Mesenteric fat pad (tissue), 1 donor: ENCODE data around the gene RCBTB1. TPM values are rescaled to one million over a fixed set of nuclear protein-coding genes. Genes with fewer than 3 reads are reported as not detected.
A peak's percentile ranks its signal among the peaks of the same experiment; 100 is the strongest.
"Not testable (repeated sequence)": the region's sequence is repeated elsewhere in the genome, so short reads cannot be mapped to it uniquely, and the experiment has no call there.

Experiments
- DNase-seq: peaks from one replicate; pipeline ENCODE4 v3.0.0-alpha.2; 2020; ENCODE audit warnings: low spot score
- total RNA-seq: library from RNA; stranded (reverse); fragmentation: NEBNext Ultra II Directional; extraction: Animal tissue kit (Norgen Biotek cat#: 25700); gene quantifications from one replicate; pipeline ENCODE4 v1.2.1, GENCODE V29; 2021
- donor health status: DM: yes; HTN: yes; CAD: no.

The RCBTB1 gene
- total RNA-seq, 1 donor from 2014 or later, result 15.6 TPM

DNA sequence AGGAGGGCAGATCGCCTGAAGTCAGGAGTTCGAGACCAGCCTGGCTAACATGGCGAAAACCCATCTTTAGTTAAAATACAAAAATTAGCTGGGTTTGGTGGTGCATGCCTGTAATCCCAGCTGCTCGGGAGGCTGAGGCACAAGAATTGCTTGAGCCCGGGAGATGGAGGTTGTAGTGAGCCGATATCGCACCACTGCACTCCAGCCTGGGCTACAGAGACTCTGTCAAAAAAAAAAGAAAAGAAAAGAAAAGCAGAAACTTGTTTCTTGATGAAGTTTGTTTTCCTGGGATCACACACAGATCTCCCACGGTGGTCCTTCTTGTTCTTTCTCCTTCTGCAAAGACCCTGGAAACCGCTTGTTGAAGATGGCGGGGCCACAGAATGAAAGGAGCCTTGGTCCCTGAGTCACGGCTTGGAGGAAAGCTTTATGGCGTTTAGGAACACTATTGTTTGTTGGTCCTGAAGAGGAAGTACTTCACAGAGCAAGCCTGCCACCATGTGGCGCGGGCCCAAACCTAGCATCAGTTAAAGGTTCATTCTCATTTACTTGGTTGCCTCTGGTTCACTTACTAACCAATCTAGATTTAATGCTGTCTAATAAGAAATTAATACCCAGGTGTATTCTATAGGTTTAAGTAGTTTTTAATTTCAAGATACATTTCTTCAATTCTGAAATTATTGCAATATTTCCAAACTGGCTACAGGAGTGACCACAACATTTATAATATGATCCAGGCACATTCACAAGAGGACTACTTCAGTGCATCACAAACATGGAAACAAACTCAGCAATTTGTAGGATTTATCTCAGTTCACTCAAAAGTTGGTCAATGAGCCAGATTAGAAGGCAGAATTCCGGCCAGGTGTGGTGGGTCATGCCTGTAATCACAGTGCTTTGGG, 21.6 kb upstream of the RCBTB1 start:
- DNase-seq, result peak; percentile 93

DNA sequence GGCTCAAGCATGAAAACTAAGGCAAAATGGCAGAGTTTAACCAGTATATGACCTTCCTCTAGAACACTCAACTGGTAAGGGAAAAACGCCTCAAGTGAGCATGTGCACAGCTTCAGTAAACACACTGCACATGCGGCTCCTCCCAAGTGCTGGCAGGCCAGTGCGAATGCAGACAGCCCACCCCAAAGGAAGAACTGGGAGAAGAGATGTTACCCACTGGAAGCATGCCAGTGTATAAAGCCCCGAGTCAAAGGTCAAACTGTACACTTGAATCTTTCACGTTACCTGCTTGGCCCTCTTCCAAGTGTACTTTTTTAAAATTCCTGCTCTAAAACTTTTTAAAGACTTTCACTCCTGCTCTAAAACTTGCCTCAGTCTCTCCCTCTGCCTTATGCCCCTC, 19.2 kb upstream of the RCBTB1 start:
- no peak for DNase-seq

DNA sequence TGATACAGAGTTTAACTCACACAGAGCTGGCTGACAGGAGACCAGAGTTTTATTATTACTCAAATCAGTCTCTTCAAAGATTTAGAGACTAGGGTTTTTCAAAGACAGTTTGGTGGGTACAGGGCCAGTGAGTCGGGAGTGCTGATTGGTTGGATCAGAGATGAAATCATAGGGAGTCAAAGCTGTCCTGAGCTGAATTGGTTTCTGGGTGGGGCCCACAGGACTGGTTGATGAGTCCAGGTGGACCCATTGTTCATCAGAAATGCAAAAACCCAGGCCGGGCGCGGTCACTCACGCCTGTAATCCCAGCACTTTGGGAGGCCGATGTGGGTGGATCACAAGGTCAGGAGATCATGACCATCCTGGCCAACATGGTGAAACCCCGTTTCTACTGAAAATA, 17.3 kb upstream of the RCBTB1 start:
- DNase-seq, result not testable (repeated sequence)

DNA sequence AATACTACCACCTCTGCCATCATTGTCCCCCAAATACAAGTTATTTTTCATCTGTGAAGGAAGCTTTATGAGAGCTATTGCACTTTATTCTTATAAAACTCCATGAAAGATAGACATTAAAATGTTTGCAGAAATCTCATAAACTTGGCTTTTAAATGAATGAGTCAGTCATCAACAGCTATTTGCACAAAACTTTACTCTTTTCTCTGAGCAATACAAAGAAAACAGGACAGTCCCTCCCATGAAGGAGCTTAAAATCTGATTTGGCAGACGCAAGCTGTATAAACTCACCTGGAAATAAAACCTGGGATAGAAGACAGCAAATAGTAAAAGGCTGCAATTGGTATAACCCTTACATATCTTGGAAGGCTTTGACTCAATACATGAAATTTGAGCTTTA, 16.6 kb upstream of the RCBTB1 start:
- no peak for DNase-seq

DNA sequence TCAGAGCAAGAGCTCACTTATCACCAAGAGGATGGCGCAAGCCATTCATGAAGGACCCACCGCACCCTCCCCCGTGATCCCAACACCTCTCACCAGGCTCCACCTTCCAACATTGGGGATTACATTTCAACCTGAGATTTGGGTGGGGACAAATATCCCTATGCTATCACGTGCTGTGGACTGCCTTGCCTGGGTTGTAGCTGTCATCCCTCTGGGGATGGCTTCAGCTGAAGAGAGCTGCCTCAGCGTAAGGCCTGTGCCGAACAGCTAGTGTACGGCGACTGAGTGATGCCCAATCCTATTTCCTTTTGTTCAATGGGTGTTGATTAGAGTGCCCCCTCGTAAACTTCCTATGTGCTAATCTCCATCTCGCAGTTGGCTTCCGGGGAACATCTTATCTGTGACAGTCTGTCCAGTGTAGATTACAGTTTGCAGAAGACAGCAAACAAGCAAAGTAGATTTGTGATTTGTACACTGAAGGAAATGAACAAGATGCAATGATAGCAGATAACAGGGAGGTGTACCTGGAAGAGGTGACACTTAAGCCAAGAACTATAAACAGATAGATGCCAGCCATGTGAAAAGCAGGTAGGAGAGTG, 11.8 kb upstream of the RCBTB1 start:
- no peak for DNase-seq

DNA sequence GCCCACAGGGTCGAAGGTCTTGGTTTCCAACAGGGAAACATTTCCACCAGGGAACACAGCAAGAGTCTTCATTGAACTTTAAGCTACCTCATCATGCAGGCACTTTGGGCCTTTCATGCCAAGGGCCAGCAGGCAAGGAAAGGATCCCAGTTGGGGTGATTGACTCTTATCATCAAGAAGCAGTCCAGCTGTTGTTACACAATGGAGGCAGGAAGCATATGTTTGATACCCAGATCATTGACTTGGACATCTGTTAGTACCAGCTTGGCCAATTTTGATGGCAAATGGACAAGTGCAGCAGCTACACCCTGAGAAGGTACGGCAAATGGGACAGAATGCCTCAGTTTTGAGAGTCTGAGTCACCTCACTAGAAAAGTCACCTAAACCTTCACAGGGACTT, 10.9 kb upstream of the RCBTB1 start:
- no peak for DNase-seq

DNA sequence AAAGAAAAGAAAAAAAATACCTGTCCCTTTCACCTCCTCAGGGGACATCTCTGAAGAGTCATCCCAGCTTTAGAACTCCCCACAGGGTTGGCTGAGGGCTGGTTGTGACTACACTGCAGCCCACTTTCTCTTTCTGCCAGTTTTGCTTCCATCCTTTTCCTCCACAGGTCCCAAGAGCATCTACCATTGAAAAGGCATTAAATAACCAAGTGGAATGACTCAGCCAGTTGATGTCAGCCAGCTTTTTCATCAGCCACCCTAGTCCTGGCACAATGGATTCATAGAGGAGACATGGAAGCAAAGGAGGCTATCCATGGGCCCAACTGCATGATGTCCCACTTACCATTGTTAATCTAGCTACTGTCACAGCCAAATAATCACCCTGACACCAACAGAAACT, 9.2 kb upstream of the RCBTB1 start:
- DNase-seq, result no peak

DNA sequence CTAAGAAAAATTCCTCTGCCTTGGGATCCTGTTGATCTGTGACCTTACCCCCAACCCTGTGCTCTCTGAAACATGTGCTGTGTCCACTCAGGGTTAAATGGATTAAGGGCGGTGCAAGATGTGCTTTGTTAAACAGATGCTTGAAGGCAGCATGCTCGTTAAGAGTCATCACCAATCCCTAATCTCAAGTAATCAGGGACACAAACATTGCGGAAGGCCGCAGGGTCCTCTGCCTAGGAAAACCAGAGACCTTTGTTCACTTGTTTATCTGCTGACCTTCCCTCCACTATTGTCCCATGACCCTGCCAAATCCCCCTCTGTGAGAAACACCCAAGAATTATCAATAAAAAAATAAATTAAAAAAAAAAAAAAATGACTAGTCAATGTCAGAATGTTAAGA, 8.5 kb upstream of the RCBTB1 start:
- DNase-seq, result not testable (repeated sequence)

DNA sequence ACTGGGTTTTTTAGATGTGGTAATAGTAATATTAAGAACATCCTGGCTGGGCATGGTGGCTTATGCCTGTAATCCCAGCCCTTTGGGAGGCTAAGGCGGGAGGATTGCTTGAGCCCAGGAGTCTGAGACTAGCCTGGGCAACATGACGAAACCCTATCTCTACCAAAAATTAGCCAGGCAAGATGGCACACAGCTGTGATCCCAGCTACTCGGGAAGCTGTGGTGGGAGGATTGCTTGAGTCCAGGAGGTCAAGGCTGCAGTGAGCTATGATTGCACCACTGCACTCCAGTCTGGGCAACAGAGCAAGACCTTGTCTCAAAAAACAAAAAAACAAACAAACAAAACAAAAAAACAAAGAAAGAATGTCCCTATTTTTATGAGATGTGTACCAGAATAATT, 5.4 kb upstream of the RCBTB1 start:
- not testable (repeated sequence) for DNase-seq

DNA sequence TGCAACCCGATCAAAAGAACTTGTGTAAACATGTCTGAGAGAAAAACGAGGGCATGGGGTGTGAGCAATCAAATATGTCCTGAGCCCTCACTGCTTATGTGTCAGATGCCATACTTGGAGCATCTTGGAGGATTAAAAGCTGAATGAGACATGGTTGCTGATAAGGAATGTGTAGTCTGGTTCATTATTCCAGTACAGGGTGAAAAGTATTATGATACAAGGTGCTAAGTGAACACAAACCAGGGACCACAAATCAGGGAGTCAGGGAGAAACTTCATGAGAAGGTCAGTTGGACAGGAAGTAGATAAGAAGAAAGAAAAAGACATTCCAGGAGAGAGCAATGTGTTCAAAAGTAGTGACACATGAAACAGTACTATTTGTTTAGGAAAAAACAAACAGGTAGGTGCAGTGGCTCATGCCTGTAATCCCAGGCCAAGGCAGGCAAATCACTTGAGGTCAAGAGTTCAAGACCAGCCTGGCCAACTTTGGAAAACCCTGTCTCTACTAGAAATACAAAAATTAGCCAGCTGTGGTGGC, 2.0 kb upstream of the RCBTB1 start:
- no peak for DNase-seq

DNA sequence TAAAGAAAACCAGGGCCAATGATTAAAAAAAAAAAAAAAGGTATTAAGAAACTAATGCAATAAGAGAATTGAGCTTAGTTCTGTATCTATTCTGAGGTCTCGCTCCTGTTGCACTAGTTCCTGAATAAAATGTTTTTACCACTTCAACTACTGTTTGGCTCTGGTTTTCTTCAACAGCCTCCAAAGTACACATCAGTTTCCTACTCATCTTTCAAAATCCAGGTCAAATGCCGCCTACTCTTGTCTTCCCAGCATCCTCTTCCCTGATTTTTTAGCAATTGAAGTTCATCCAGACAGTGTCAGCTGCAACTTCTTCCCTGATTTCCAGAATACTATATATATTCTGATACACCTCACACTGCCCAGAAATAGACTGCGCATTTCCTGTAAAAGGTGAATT, 1.4 kb upstream of the RCBTB1 start:
- no peak for DNase-seq

DNA sequence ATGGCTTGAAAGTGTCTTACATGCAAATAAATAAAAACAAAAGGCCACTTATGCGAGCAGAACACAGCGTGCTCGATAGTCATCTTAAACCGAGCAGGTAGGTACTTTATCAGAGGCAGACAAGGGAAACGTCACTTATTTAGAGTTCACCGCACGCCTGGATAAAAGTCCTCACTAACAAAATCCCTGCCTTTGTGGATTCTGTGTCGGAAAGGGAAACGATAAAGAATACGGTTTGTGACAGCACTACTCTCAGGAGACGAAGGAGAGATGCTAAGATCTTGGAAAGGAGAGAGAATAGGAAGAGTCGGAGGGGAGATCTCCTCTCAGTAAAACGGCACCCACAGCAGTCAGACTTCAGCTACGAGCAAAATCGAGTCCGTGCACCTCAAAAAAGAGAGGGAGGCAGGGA, 581 bp downstream of the RCBTB1 start:
- no peak for DNase-seq

DNA sequence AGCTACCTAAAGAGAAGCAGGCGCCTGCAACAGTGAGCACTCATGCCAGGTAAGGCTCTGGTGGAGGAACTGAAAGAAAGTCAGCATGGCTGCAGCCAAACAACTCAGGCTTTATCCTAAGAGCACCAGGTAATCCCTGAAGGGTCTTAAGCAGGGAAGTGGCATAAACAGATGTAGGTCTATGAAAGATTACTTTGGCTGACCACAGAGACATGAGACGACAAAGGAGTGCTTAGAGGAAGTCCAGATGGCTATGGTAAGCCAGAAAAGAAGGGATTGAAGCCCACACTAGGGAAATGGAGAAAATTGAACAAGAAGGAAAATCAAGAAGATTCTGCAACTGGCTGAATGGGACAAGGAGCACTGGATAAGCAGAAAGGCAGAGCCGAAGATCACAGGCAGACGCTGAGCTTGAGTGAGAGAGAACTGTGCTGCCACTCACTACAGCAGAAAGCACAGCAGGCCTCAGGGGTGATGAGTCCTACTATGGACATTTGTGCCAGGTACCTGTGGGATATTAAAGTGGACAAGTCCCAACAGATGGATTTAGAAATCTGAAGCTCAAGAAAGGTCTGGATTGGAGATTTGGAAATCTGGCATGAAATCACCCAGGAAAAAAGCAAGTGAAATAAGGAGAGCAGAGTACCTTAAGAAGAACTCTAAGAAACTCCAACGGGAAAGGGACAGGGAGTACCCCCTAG, 4.2 kb downstream of the RCBTB1 start:
- DNase-seq, result no peak

DNA sequence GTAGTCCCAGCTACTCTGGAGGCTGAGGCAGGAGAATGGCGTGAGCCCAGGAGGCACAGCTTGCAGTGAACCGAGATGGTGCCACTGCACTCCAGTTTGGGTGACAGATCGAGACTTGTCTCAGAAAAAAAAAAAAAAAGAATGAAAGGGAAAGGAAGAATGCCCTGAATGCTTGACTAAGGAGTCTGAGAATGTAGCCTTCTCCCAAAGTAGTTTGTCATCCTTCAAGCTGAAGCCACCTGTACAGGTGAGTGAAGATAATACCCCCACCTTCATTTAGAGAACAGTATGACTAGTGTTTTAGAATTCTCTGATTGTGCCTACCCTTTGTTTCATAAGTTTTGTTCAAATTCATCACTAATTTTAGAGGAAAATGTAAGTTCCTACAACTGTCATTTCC, 5.9 kb downstream of the RCBTB1 start:
- no peak for DNase-seq

DNA sequence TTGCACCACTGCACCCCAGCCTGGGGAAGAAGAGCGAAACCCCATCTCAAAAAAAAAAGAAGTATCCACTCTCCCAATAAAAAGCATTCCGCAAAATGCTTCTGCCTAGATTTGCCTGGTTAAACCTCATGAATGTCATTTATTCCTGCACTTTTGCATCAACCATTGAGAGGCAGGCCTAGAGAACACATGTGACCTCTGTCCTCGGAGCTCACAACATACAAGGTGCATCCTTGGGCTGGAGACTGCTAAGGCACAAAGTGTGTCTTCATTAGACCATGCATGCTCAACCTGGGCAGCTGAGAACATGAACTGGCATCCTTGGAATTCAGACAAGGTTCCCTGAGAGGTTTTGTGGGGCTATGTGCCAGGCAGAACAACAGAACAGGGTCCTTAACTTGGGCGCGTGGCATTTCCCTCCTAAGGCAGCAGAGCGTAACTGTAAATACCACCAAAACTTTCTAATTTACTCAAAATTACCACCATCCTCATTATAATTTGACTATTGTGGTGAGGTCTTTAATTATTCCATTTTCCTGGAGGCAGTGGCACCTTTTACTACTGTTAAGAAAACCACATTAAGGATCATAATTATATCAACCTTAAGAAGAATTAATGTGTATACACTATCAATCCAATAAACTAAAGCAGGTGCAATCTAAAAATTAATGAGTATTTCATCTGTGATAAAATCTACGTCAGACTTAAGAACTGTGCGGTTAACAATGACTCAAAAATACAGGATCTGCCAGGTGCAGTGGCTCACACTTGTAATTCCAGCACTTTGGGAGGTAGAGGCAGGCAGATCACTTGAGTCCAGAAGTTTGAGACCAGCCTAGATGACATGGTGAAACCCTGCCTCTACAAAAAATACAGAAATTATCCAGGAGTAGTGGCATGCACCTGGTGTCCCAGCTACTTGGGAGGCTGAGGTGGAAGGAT, 13.8 kb downstream of the RCBTB1 start:
- no peak for DNase-seq

DNA sequence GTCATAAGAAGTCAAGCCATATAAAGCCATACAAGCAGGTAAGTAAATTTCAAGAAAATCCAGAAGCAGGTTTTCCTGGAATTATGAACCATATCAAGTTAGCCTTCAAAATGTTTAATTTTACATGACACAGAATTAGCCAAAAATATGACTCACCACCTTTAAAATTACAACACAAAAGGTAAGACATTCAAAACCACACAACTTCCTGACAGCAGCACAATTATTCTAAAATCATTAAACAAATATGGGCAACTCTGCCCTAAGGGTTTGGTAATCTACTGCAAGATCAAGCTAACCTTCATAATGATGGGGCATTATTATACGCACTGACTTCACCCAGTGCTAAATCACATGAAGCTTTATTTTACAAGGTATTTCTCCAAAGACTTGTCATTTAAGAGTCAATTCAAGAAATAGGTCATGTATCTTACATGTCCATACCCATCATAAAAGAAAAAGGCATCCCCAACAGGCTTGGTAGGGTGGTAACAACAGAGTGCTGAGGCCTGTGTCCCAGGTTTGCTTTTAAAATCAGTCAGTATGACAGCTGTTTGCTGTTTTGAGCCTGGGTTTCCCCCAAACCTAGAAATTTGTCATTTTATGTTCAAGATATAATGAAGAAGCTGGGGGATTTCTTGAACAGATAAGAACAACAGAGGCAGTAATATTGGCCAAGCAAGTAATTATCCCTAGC, 15.2 kb downstream of the RCBTB1 start:
- DNase-seq, result no peak

DNA sequence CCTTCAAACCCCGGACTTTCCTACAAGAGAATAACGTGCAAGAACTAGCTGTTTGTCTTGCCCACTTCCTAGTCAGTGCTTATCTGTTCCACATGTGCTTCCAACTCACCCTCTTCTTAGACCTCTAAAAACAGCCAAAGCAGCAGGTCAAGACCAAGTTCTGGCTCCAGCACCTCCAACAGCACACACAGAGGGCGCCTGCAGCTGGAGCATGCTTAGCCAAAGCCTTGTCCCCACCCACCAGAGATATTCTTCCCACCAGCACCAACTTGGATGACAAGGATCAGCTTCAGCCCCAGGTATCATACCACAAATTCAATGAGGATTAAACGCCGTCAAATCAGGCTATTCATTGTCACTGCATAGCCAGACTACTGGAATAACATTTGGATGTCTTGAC, 17.9 kb downstream of the RCBTB1 start:
- no peak for DNase-seq

DNA sequence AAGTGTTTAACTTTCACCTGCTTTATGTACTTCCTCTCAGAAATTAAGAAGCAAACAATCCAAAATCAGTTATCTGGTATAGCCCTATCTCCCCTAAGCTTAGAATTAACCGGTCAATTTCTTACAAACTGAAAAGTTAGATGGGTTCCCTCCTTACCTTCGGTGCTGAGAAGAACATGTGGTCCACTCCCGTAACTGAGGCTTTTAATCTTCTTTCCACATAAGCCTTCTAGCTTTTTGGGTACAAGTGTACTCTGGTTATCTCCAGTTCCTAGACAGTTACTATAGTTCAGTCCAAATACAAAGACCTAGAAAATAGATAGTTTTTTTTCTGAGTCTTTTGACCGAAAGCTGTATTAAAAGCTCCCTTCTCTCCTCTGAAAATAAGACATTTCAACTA, 18.9 kb downstream of the RCBTB1 start:
- no peak for DNase-seq

DNA sequence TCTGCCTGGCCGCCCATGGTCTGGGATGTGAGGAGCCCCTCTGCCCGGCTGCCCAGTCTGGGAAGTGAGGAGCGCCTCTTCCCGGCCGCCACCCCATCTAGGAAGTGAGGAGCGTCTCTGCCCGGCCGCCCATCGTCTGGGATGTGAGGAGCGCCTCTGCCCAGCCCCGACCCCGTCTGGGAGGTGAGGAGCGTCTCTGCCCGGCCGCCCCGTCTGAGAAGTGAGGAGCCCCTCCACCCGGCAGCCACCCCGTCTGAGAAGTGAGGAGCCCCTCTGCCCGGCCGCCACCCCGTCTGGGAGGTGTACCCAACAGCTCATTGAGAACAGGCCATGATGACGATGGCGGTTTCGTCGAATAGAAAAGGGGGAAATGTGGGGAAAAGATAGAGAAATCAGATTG, 19.9 kb downstream of the RCBTB1 start:
- DNase-seq, result not testable (repeated sequence)

DNA sequence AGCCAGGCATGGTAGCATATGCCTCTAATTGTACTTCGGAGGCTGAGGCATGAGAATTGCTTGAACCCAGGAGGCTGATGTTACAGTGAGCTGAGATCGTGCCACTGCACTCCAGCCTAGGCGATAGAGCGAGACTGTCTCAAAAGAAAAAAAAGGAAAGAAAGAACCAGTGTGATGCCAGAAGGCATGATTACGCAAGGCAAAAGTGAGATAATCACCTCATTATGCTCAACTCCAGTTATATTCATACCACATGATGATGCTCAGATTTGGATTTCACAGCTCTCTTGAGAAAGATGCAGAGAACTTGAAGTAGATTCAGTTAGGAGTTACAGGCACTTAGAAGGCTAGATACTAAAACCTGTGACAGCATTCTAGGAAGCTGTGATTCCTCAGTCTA, 21.8 kb downstream of the RCBTB1 start:
- DNase-seq, result no peak
